Measurements from ENCODE around the gene PTHLH. TPM values are rescaled to one million over a fixed set of nuclear protein-coding genes. Genes with fewer than 3 reads are reported as not detected.

Gene PTHLH
- total RNA-seq = 47.4 and 82.1 TPM in 2 replicates

- no peaks in the 10 kb centered on the region for H3K36me3 ChIP-seq (ENCODE audit: control insufficient read depth, insufficient read depth, low read length)
- peak within 1 kb of the TSS; percentile 73 for H3K4me3 ChIP-seq (ENCODE audit: low read depth, low read length)
- TF ChIP-seq, protein P1, sequence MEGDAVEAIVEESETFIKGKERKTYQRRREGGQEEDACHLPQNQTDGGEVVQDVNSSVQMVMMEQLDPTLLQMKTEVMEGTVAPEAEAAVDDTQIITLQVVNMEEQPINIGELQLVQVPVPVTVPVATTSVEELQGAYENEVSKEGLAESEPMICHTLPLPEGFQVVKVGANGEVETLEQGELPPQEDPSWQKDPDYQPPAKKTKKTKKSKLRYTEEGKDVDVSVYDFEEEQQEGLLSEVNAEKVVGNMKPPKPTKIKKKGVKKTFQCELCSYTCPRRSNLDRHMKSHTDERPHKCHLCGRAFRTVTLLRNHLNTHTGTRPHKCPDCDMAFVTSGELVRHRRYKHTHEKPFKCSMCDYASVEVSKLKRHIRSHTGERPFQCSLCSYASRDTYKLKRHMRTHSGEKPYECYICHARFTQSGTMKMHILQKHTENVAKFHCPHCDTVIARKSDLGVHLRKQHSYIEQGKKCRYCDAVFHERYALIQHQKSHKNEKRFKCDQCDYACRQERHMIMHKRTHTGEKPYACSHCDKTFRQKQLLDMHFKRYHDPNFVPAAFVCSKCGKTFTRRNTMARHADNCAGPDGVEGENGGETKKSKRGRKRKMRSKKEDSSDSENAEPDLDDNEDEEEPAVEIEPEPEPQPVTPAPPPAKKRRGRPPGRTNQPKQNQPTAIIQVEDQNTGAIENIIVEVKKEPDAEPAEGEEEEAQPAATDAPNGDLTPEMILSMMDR (IDR thresholded peaks at IDR 0.05; ENCODE audit: insufficient read depth, low read length, severe bottlenecking) = no peak
- H3K27me3 ChIP-seq (ENCODE audit: control insufficient read depth, insufficient read depth, low read length) = no peaks in the 10 kb centered on the region
- no peak for FAIRE-seq
- peak; percentile 76 for DNase-seq (ENCODE audit: low read depth)
Measured at GRCh38 chr12:27972721-27973120, at the start of gene PTHLH. Gene PTHLH, minus strand, starts transcription at chr12:27972733. Its CDS starts 3,239 bp downstream, at chr12:27969494.

DNA sequence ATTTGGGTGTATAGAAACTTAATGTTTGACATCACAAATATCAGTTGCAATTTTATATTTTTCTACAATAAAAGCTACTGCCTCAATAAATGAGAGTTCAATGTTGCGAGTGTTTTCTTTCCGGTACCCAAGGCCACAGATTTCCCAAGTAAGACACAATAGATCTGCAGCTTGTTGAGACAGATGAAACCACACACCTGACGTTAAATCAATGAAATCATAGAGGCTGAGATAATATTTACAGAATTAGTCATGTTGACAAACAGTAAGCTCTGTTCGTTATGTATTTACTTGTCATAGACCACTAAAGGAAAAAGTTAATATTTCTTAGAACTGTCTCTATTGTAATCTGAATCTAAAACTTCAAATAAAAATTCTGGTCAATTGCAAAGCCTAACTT is 49.2 kb upstream of the PTHLH start:
- TF ChIP-seq, protein P1 (IDR thresholded peaks at IDR 0.05; ENCODE audit: insufficient read depth, low read length, severe bottlenecking) = no peak
- no peak overlapping the region for H3K4me3 ChIP-seq (ENCODE audit: low read depth, low read length)
- peak; percentile 98 for DNase-seq (ENCODE audit: low read depth)
- FAIRE-seq = no peak
- no peaks in the 10 kb centered on the region for H3K27me3 ChIP-seq (ENCODE audit: control insufficient read depth, insufficient read depth, low read length)
- no peaks in the 10 kb centered on the region for H3K36me3 ChIP-seq (ENCODE audit: control insufficient read depth, insufficient read depth, low read length)

DNA sequence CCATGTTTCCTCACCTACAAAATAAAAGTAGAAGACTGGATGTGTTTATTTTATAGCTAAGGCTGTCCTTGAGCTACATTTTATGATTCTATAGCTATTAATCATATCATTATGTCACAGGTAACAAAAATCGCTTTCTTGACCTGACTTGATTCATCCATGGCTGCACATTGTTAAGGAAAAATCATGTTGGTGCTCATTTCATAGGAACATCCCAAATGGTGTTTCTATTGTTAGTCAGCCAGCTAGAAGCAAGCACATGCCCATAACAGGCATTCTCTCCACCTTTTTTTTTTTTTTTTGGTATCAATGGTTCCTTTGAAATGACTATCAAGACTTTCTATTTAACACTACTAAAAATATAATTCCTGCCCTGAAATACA is 45.3 kb upstream of the PTHLH start:
- TF ChIP-seq, protein P1 (IDR thresholded peaks at IDR 0.05; ENCODE audit: insufficient read depth, low read length, severe bottlenecking) = no peak
- H3K27me3 ChIP-seq (ENCODE audit: control insufficient read depth, insufficient read depth, low read length) = no peaks in the 10 kb centered on the region
- DNase-seq (ENCODE audit: low read depth) (peak; percentile 92), FAIRE-seq (no peak)
- H3K4me3 ChIP-seq (ENCODE audit: low read depth, low read length) = no peak overlapping the region
- H3K36me3 ChIP-seq (ENCODE audit: control insufficient read depth, insufficient read depth, low read length) = no peaks in the 10 kb centered on the region

GRCh38 chr12:28017126-28017872 is 44.8 kb upstream of the PTHLH start:
- DNase-seq (ENCODE audit: low read depth) (peak; percentile 67), FAIRE-seq (peak; percentile 32)
- no peaks in the 10 kb centered on the region for H3K27me3 ChIP-seq (ENCODE audit: control insufficient read depth, insufficient read depth, low read length)
- H3K36me3 ChIP-seq (ENCODE audit: control insufficient read depth, insufficient read depth, low read length) = no peaks in the 10 kb centered on the region
- TF ChIP-seq, protein P1 (IDR thresholded peaks at IDR 0.05; ENCODE audit: insufficient read depth, low read length, severe bottlenecking) = no peak
- H3K4me3 ChIP-seq (ENCODE audit: low read depth, low read length) = no peak overlapping the region

- TF ChIP-seq, protein P1 (IDR thresholded peaks at IDR 0.05; ENCODE audit: insufficient read depth, low read length, severe bottlenecking) = no peak
- no peaks in the 10 kb centered on the region for H3K36me3 ChIP-seq (ENCODE audit: control insufficient read depth, insufficient read depth, low read length)
- DNase-seq (ENCODE audit: low read depth) = no peak
Measured at GRCh38 chr12:28015165-28015564, 42.6 kb upstream of the PTHLH start.

GRCh38 chr12:28014196-28014595 is 41.7 kb upstream of the PTHLH start:
- no peaks in the 10 kb centered on the region for H3K36me3 ChIP-seq (ENCODE audit: control insufficient read depth, insufficient read depth, low read length)
- no peak for DNase-seq (ENCODE audit: low read depth)
- FAIRE-seq = no peak
- no peaks in the 10 kb centered on the region for H3K27me3 ChIP-seq (ENCODE audit: control insufficient read depth, insufficient read depth, low read length)
- H3K4me3 ChIP-seq (ENCODE audit: low read depth, low read length) = no peak overlapping the region
- TF ChIP-seq, protein P1 (IDR thresholded peaks at IDR 0.05; ENCODE audit: insufficient read depth, low read length, severe bottlenecking) = no peak

More at GRCh38 chr12:28015165-28015564, 42.6 kb upstream of the PTHLH start:
- H3K4me3 ChIP-seq (ENCODE audit: low read depth, low read length) = no peak overlapping the region
- no peaks in the 10 kb centered on the region for H3K27me3 ChIP-seq (ENCODE audit: control insufficient read depth, insufficient read depth, low read length)
- no peak for FAIRE-seq

Data from bronchial epithelial cell (primary cell).